ENCODE data around the gene EI24.

- no peak for TF ChIP-seq CTCF (IDR thresholded peaks at IDR 0.05 in 4 of 5, conservative IDR thresholded peaks at IDR 0.05 in 1 of 5)
- TF ChIP-seq POLR2A (IDR thresholded peaks at IDR 0.05): no peak
Observed at GRCh38 chr11:125570952-125571351, 1.7 kb downstream of the EI24 start.
